TTC549 (cell line): ENCODE results near the gene ARHGAP4.

Source experiments
- FAIRE-seq: peaks from 2 replicates; lab custom pipeline; 2012; peaks lifted over from hg19 to GRCh38; lab: Jason Lieb, UNC

The ARHGAP4 gene

DNA sequence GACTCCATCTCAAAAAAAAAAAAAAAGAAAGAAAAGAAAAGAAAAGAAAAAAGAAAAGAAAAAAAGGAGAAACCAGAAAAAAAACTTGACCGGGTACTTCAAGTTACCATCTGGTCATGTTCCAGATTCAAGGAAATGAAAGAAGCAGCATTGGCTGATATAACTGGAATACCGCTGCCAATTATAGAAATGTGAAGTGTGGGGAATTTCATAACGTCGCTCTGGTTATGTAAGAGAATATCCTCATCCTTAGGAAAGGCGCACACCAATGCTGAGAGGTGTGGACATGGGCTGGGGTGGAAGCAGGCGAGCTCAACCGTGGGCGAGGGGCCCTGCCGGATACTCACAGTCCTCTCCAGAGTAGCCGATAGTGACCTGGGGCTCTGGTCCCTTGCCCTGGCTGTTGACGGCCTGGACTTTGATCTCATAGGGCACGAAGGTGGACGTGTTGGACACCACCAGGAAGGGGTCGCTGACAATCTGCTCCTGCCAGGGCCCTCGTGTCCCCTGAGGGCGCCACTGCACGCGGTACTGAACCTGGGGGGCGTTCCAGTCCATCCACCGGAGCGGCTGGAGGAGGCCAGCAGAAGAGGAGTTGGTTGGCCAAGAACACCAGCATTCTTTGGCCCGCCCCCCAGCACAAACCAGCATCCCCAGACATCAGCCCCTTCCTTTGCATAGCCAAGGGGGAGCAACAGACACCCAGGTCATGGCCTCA lies 59.6 kb downstream of the ARHGAP4 start:
- no peak for FAIRE-seq

DNA sequence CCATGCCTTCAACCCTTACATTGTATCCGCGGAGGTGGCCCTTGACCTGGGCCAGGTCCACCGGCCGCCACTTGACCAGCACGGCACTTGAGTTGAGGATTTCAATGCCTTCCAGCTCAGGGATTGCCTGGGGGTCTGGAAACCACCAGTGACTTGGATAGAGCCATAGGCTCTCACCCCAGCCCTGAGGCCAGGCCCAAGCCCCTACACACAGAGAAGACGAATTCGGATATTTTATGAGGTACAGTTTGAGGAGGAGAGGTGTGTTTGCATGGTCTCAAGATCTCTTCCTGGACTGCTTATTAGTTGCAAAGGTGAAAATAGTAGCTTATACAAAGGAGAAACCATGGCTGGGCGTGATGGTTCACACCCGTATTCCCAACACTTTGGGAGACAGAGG lies 60.4 kb downstream of the ARHGAP4 start:
- no peak for FAIRE-seq

- no peak for FAIRE-seq
Measured at GRCh38 chrX:153865321-153865580, 60.8 kb downstream of the ARHGAP4 start.

GRCh38 chrX:153864561-153865320 lies 61.3 kb downstream of the ARHGAP4 start:
- no peak for FAIRE-seq

DNA sequence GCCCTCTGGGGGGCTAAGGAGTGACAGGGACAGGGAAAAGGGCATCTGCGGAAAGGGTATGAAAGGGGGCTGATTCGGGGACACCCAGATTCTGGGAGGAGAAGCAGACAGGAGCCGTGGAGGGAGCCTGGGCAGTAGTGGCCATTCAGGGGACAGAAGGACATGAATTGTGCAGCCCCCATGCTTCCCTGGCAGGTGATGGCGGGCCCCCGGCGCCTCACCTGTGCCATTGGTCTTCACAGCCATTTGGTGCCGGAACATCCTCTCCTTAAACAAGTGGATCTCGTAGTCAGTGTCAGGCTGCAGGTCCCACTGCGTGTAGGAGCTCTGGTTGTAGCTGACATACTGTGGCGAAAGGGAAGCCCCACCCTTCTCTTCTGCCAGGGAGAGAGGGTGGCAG lies 62.0 kb downstream of the ARHGAP4 start:
- FAIRE-seq, result no peak

GRCh38 chrX:153863251-153863991 lies 62.6 kb downstream of the ARHGAP4 start:
- FAIRE-seq, result no peak

GRCh38 chrX:153862369-153863250 lies 63.5 kb downstream of the ARHGAP4 start:
- no peak for FAIRE-seq

DNA sequence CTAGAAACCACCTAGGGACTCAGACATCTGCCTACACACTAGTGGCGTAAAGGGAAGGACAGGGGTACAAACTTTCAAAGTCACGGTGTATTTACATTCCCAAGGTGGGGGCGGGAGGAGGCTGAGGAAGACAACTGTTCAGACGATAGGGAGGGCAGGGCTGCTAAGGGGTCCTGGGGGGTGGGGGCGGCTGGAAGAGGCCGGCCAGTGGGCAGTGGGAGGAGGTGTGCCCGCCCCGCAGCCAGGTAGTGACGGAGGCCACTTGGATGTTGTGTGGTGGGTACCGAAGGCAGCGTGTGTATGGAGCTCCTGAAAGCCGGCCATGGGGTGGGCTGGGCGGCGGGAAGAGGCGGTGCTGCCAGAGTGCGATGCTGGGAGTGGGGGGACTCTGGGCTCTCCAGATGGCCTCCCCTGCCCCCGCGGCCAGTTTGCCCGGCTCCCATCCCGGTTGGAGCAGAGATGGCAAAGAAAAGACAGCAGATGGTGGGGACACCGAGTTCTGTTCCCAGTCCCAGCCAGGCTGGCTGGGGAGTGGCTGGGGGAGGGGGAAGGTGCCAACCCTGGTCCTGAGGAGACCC lies 64.2 kb downstream of the ARHGAP4 start:
- no peak for FAIRE-seq

GRCh38 chrX:153861151-153861550 lies 64.9 kb downstream of the ARHGAP4 start:
- no peak for FAIRE-seq
